GM18526 (cell line): ENCODE data around the gene FAM43A.

Experiments used
- POLR2A ChIP-seq: IDR thresholded peaks from 3 replicates; pipeline ENCODE4 v1.6.1; 2011; ENCODE audit not compliant: insufficient read length; ENCODE audit errors: extremely low read depth

The FAM43A gene

DNA sequence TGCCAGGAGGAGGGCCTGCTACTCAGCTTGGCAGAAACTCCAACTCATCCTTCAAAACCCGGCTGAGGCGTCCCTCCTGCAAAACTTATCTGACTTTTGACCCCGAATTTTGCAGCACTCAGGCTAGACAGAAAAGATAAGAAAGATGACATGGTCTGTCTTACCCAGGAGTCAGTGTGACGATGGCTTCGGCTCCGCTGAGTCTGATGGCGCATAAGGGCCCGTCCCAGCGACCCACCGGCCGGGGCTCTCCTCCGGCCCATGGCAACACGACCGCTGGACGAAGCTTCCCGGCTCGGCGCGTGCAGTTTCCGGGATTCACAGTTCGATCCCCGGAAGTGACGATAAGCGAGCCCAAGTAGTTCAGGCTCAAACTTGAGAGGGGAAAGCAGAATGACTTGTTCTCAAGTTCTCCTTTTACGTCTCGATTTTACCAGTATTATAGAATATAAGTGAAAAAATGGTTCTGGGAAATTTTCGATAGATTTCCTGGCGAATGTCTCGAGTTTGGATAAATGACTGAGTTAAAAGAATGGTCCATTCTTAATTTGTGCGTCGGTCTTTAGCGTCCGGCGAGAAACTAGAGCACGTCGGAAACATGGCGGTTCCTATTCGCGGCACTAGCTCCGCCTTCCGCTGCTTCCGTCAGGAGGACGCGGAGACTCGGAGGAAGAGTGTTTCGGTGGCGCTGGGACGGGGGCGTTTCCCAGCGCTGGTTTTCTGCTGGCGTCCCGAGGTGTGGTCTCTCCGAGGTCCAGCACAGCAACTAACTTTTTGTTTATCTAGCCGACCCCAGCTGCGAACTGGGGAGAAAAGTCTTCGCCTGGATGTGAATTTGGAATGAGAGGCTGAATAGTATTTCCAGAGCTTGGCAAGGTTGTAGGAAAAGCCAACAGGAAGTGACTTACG lies 13.5 kb upstream of the FAM43A start, which contains the start of gene LSG1:
Gene LSG1, minus strand, starts transcription at position 292 of the 909 bp plus-strand sequence. Its CDS starts 29 bp downstream, at position 263.
- peak; percentile 70 for TF ChIP-seq POLR2A

DNA sequence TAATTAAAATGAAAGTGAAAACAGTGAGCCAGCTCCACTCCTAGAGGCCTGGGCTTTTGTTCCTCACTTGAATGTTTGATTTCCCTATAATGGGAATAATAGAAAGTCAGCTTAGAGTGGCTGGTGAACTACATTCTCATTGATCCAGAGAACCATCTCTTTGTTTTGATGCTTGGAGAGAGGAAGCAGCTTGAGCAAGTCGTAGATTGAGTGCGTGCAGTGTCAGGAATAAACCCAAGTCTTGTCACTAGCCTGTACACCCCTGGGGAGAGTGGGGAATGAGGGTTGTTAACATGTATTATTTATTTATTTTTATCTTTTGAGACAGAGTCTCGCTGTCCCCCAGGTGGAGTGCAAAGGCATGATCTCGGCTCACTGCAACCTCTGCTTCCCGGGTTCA lies 12.8 kb upstream of the FAM43A start:
- no peak for TF ChIP-seq POLR2A

DNA sequence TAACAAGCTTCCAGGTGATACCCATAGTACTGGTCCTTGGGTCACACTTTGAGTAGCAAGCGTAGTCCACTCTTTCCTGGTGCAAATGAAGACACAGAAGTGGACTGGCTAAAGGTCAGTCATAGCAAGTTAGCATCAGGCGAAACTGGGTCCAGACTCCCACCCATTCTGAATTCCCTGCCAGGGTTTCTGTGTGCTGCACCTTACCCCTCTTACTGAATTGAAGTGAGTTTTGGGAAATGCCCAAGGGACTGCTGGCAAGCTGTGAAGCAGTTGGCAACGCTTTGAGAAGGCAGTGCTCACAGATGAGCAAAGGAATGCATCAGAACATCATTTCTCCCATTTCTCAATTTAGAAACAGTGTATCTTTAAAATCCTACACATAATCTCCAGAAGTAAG lies 11.9 kb upstream of the FAM43A start:
- no peak for TF ChIP-seq POLR2A

- TF ChIP-seq POLR2A, result no peak
Observed at GRCh38 chr3:194675081-194675640, 10.5 kb upstream of the FAM43A start.

GRCh38 chr3:194675680-194676079 lies 10.0 kb upstream of the FAM43A start:
- TF ChIP-seq POLR2A, result no peak

DNA sequence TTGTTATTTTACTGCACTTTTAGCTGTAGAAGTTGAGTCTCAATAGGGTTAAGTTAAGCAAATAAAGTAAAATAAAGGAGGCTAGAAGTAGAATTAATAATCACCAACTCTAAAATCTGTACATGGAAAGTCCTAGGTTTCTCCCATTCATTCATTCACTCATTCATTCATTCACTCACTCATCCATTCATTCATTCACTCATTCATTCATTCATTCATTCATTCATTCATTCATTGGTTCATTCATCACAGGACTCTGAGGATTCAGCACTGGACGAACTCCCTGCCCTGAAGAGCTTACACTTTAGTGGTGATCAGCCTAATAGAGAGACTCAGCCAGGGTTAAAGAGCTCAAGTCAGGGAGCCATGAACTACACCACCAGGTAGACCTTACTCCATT lies 9.2 kb upstream of the FAM43A start:
- no peak for TF ChIP-seq POLR2A

- no peak for TF ChIP-seq POLR2A
Observed at GRCh38 chr3:194680888-194681615, 4.6 kb upstream of the FAM43A start.

GRCh38 chr3:194682189-194682693 lies 3.4 kb upstream of the FAM43A start:
- TF ChIP-seq POLR2A, result no peak

DNA sequence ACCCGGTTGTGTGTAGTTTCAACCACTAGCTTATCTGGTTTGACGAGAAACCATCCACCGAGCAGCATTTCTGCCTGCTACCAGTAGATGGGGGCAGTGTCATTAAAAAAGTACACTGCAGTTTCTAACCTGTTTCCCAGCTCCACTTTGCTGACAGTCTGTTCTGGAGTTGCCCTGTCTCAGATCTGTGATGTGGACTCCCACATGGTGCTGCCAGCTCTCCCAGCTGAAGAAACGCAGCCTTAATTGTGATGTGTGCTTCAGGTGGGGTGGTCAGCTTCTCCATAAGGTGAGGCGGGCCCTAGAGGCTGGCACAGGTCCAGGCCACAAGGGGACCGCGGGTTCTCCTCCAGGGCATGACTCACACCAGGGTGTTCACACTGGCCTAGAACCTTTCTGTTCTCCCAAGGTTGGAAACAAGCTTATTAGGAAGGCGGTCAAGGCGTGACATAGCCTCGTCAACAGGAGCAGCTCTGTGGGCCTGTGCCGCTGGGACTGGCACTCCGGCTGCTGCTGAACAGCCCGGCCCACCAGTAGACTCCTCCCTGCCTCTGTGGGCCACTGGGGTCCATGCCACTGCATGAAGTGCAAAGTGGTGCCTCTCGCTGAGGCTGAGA lies 2.9 kb upstream of the FAM43A start:
- TF ChIP-seq POLR2A, result no peak

- no peak for TF ChIP-seq POLR2A
Observed at GRCh38 chr3:194683380-194683779, 2.3 kb upstream of the FAM43A start.

- no peak for TF ChIP-seq POLR2A
Observed at GRCh38 chr3:194685065-194685717, 492 bp upstream of the FAM43A start.

- TF ChIP-seq POLR2A, result no peak
Observed at GRCh38 chr3:194686414-194686815, 732 bp downstream of the FAM43A start.

DNA sequence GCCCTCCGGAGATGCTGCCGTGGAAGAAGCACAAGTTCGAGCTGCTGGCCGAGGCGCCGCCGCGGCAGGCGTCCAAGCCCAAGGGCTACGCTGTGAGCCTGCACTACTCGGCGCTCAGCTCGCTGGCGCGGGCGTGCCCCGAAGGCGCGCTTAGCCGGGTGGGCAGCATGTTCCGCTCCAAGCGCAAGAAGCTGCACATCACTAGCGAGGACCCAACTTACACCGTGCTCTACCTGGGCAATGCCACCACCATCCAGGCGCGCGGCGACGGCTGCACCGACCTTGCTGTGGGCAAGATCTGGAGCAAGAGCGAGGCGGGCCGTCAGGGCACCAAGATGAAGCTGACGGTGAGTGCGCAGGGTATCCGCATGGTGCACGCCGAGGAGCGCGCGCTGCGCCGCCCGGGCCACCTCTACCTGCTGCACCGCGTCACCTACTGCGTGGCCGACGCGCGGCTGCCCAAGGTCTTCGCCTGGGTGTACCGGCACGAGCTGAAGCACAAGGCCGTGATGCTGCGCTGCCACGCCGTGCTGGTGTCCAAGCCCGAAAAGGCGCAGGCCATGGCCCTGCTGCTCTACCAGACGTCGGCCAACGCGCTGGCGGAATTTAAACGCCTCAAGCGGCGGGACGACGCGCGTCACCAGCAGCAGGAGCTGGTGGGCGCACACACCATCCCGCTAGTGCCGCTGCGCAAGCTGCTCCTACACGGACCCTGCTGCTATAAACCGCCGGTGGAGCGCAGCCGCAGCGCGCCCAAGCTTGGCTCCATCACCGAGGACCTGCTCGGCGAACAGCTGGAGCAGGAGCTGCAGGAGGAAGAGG lies 1.3 kb downstream of the FAM43A start:
- TF ChIP-seq POLR2A, result no peak

DNA sequence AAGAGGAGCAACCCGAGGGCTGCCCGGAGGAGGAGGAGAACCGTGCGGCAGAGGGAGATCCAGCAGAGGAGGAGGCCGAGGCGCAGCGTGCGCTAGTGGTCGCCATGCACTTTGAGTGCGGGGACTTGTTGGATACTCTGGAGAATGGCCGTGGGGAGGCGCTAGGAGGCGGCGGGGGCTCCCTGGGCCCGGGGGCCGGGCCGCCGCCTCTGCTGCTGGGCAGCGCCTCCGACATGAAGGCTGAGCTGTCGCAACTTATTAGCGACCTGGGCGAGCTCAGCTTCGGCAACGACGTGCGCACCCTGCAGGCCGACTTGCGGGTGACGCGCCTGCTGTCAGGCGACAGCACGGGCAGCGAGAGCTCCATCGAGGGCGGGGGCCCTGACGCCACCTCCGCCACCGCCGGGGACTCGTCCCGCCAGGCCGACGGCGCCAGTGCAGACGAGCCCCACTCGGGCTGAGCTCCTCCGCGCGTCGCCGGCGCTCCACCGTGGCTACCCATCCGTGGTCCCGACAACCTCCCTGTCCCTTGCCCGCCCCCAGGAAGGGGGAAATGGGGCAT lies 2.0 kb downstream of the FAM43A start:
- TF ChIP-seq POLR2A, result no peak

GRCh38 chr3:194688200-194688740 lies 2.6 kb downstream of the FAM43A start:
- peak; percentile 29 for TF ChIP-seq POLR2A
